GM13977 (cell line): ENCODE data around the gene ANKLE2.

Experiments used
- DNase-seq: peaks from one replicate; pipeline ENCODE4 v3.0.0; 2012; ENCODE audit warnings: low spot score
- in situ Hi-C: fragments of 300-500 bp; cut with MboI; formaldehyde crosslinking; loops from one replicate; pipeline ENCODE4 v1.12.0; 2022; ENCODE audit warnings: low sequenced_read_pairs, low pct_unique_long_range_greater_than_20kb, mixed read lengths, inconsistent platforms; ENCODE audit not compliant: unreplicated experiment
- TF ChIP-seq, protein P1 (sequence below): IDR thresholded peaks from 2 replicates; pipeline ENCODE4 v1.5.1; 2012; ENCODE audit warnings: mild to moderate bottlenecking, control low read depth; ENCODE audit not compliant: insufficient read depth; ENCODE audit errors: extremely low read depth, missing control alignments

The ANKLE2 gene

DNA sequence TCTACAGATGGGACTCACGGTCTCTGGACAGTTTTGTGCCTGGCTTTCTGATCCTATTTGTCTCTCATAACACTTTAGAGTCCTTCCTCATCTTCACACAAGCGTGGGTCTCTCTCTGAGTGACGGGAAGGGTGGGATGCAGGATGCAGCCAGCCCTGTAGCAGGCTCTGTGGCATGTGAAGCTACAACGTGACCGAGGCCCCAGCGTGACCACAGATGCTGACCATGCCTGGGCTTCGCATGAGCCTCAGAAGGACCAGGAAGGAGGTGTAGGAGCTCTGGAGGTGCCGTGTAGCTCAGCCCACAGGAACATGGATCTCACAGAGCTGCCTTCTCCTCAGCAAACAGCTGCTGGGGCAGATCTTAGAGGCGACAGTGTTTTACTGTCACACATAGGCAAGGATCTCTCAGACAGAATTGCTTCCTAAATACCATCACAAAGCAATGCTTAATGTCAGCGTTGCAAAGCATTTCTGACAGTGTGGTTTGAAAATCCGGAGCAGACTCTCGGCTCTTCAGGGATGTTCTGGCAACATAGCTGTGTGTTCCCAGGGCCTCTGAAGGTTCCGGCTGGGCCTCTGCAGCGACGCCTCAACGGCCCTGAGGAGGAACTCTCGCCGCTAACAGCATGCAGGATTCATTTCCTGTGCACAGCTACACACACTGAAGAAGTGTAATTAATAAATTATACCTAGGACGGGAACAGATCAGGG lies 21.9 kb downstream of the ANKLE2 start:
- no peak for DNase-seq
- in situ Hi-C loops = no loop called here

DNA sequence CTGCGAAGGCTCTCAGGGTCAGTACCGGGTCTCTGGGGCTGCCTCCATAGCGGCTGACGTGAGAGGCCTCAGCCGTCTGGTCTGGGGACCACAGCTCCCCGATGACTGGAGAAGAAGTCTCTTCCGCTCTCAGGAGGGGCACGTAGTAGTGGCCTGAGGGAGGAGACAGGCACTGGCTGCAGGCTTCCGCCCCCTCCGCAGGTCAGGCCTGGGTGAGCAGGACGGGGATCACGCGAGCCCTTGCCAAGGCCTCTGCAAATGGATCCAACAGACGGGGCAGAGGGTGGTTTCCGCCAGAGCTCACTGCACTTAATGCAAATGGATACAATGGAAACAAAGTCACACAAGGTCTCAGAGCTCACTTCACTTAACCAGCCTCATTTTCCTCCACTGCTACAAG lies 24.7 kb downstream of the ANKLE2 start:
- no peak for DNase-seq
- in situ Hi-C loops = no loop called here
- TF ChIP-seq, protein P1, sequence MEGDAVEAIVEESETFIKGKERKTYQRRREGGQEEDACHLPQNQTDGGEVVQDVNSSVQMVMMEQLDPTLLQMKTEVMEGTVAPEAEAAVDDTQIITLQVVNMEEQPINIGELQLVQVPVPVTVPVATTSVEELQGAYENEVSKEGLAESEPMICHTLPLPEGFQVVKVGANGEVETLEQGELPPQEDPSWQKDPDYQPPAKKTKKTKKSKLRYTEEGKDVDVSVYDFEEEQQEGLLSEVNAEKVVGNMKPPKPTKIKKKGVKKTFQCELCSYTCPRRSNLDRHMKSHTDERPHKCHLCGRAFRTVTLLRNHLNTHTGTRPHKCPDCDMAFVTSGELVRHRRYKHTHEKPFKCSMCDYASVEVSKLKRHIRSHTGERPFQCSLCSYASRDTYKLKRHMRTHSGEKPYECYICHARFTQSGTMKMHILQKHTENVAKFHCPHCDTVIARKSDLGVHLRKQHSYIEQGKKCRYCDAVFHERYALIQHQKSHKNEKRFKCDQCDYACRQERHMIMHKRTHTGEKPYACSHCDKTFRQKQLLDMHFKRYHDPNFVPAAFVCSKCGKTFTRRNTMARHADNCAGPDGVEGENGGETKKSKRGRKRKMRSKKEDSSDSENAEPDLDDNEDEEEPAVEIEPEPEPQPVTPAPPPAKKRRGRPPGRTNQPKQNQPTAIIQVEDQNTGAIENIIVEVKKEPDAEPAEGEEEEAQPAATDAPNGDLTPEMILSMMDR = no peak

More for the DNA sequence above, 21.9 kb downstream of the ANKLE2 start:
- TF ChIP-seq, protein P1 = no peak

GRCh38 chr12:132736378-132736777 lies 25.3 kb downstream of the ANKLE2 start:
- in situ Hi-C loops = no loop called here
- TF ChIP-seq, protein P1 = no peak
- DNase-seq = no peak

DNA sequence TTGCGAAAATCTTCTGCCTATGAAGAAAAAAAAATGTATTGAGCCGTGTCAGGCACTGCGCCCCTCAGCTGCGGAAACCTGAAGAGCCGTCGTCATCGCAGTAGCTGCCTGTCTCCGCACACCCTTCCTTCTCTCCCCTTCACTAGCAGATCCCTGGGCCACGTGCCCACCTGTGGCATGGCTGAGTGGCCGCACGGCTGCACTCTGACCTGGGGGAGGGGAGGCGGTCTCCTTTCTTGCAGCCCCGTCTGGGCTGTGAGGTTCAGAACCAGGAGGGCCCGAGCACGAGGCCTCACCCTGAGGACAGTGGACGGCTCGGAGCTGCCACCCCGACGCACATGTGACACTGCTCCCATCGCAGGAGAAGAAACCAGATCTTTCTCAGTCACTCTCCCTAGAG lies 26.1 kb downstream of the ANKLE2 start:
- in situ Hi-C loops = no loop called here
- DNase-seq = no peak
- TF ChIP-seq, protein P1 = no peak

DNA sequence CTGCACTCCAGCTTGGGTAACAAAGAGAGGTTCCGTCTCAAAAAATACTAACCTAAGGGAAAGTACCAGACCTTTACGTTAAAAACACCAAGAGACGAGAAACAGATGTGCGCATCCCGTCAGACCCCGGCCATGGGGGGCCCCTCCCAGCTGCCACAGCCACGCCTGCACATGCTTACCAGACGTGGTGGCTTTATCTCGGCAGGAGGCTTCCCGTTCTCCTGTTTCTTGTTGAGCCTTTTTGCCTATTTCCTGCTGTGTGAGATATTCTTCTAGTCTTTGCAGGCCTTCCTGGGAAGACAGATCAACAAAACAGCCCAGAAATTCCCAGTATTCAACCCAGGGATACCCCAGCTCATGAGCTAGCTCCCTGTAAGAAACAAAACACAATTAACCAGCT lies 27.4 kb downstream of the ANKLE2 start:
- TF ChIP-seq, protein P1 = no peak
- no peak for DNase-seq
- in situ Hi-C loops = no loop called here

GRCh38 chr12:132731574-132731973 lies 30.1 kb downstream of the ANKLE2 start:
- TF ChIP-seq, protein P1 = no peak
- DNase-seq = no peak
- in situ Hi-C loops = no loop called here
